ENCODE measurements around the gene MYBPC2. TPM values are rescaled to one million over a fixed set of nuclear protein-coding genes. Genes with fewer than 3 reads are reported as not detected.

The MYBPC2 gene
- total RNA-seq, 2 experiments from 2014 or later, result 0.08 TPM; not detected in 1

DNA sequence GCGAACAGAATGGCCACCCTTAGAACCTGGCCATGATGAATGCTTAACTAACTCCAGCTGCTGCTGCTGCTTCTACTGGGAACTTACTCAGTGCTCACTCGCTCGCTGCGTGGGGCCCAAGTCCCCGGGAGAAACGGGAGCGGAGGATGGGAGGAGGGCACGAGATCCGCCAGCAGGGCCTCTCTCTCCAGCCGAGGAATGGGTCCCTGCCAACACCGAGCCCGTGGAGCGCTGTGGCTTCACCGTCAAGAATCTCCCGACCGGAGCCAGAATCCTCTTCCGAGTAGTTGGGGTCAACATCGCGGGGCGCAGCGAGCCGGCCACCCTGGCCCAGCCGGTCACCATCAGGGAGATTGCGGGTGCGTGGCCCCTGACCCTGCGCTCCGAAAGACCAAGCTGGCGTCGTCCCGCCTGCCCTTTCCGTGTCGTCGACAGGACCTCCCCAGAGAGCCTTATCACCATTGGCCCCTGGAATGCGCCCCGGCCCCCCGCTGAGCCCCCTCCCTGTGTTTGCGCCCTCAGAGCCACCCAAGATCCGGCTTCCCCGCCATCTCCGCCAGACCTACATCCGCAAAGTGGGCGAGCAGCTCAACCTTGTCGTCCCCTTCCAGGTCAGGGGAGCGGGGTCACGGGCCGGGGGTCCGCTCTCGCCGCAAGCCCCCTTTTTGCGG lies 25.8 kb downstream of the MYBPC2 start:
- DNase-seq (peak in 1 of 14 experiments; percentile 14), ATAC-seq (ENCODE audit: poor library complexity) (no peak)
- Mint-ChIP-seq H3K27ac (no peak overlapping the region), H3K36me3 (ENCODE audit: low read depth) (no peaks in the 10 kb centered on the region), H3K9me3 (no peaks in the 10 kb centered on the region), H3K4me1 (ENCODE audit: low read depth) (no peaks in the 10 kb centered on the region), H3K4me3 (no peak overlapping the region), H3K27me3 (peaks cover 54% of the 10 kb centered on the region)
- POLR2A ChIA-PET, result no interaction called here
- Histone ChIP-seq H3K4me1 (ENCODE audit: insufficient read depth, low read length) (peaks cover 5% of the 10 kb centered on the region), H3K27ac (ENCODE audit: low read depth in 1 of 2, low read length in 2 of 2) (no peak overlapping the region), H3K9me3 (ENCODE audit: control insufficient read depth in 1 of 2, insufficient read depth in 1 of 2, low read length in 2 of 2) (no peaks in the 10 kb centered on the region), H3K36me3 (ENCODE audit: insufficient read depth, low read length) (no peaks in the 10 kb centered on the region), H3K27me3 (ENCODE audit: control insufficient read depth in 1 of 2, insufficient read depth in 2 of 2, low read length in 2 of 2) (peaks cover 7 to 19% of the 10 kb centered on the region in 2 experiments), H3K4me3 (ENCODE audit: low read length) (no peak overlapping the region)
- CTCF ChIA-PET, result no interaction called here
- intact Hi-C loops (cut with DNase I, micrococcal nuclease), result no loop called here
- TF ChIP-seq, protein P1, sequence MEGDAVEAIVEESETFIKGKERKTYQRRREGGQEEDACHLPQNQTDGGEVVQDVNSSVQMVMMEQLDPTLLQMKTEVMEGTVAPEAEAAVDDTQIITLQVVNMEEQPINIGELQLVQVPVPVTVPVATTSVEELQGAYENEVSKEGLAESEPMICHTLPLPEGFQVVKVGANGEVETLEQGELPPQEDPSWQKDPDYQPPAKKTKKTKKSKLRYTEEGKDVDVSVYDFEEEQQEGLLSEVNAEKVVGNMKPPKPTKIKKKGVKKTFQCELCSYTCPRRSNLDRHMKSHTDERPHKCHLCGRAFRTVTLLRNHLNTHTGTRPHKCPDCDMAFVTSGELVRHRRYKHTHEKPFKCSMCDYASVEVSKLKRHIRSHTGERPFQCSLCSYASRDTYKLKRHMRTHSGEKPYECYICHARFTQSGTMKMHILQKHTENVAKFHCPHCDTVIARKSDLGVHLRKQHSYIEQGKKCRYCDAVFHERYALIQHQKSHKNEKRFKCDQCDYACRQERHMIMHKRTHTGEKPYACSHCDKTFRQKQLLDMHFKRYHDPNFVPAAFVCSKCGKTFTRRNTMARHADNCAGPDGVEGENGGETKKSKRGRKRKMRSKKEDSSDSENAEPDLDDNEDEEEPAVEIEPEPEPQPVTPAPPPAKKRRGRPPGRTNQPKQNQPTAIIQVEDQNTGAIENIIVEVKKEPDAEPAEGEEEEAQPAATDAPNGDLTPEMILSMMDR (IDR thresholded peaks at IDR 0.05), result no peak

DNA sequence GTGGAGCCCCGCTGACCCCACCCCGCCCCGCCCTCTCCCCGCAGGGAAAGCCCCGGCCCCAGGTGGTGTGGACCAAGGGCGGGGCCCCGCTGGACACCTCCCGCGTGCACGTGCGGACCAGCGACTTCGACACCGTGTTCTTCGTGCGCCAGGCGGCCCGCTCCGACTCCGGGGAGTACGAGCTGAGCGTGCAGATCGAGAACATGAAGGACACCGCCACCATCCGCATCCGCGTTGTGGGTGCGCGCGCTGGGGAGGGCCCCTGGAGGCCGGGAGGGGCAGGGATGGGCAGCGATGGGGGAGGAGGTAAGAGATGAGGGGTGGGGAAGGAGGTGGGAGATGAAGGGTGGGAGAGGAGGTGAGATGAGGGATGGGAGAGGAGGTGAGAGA lies 26.4 kb downstream of the MYBPC2 start:
- Mint-ChIP-seq H3K36me3 (ENCODE audit: low read depth) (no peaks in the 10 kb centered on the region), H3K4me3 (no peak overlapping the region), H3K9me3 (no peaks in the 10 kb centered on the region), H3K27ac (no peak overlapping the region), H3K27me3 (peaks cover 54% of the 10 kb centered on the region), H3K4me1 (ENCODE audit: low read depth) (no peaks in the 10 kb centered on the region)
- H3K9me3 ChIP-seq (ENCODE audit: control insufficient read depth in 1 of 2, insufficient read depth in 1 of 2, low read length in 2 of 2), result no peaks in the 10 kb centered on the region
- H3K36me3 ChIP-seq (ENCODE audit: insufficient read depth, low read length), result no peaks in the 10 kb centered on the region
- H3K27me3 ChIP-seq (ENCODE audit: control insufficient read depth in 1 of 2, insufficient read depth in 2 of 2, low read length in 2 of 2), result peaks cover 7 to 19% of the 10 kb centered on the region in 2 experiments
- ATAC-seq (ENCODE audit: poor library complexity) (no peak), DNase-seq (no peak)
- H3K4me1 ChIP-seq (ENCODE audit: insufficient read depth, low read length), result peaks cover 5% of the 10 kb centered on the region
- H3K4me3 ChIP-seq (ENCODE audit: low read length), result no peak overlapping the region
- no peak overlapping the region for H3K27ac ChIP-seq (ENCODE audit: low read depth in 1 of 2, low read length in 2 of 2)
- POLR2A ChIA-PET, result no interaction called here
- CTCF ChIA-PET, result no interaction called here
- TF ChIP-seq, protein P1 (IDR thresholded peaks at IDR 0.05), result no peak
- intact Hi-C loops (cut with DNase I, micrococcal nuclease), result no loop called here

DNA sequence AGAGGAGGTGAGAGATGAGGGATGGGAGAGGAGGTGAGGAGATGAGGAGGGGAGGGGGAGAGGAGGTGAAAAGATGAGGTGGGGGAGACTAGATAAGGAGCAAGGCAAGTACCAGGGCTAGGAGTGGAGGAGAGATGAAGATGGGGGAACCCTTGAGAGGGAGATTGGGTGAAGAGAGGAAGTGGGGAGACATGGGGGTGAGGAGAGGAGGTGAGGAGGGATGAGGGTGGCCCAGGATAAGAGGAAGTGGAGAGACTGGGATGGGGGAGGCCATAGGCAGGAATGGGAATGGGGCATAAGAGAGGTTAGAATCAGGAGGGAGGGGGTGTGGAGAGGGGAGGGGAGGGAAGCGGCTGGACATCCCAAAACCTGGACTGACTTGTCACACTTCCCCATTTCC lies 26.9 kb downstream of the MYBPC2 start:
- H3K4me3 Mint-ChIP-seq, result no peak overlapping the region
- H3K4me3 ChIP-seq (ENCODE audit: low read length), result no peak overlapping the region
- ChIA-PET POLR2A (no interaction called here), CTCF (no interaction called here)
- H3K27ac Mint-ChIP-seq, result no peak overlapping the region
- H3K4me1 Mint-ChIP-seq (ENCODE audit: low read depth), result no peaks in the 10 kb centered on the region
- H3K27ac ChIP-seq (ENCODE audit: low read depth in 1 of 2, low read length in 2 of 2), result no peak overlapping the region
- no peaks in the 10 kb centered on the region for H3K9me3 ChIP-seq (ENCODE audit: control insufficient read depth in 1 of 2, insufficient read depth in 1 of 2, low read length in 2 of 2)
- no peaks in the 10 kb centered on the region for H3K9me3 Mint-ChIP-seq
- ATAC-seq (ENCODE audit: poor library complexity), result no peak
- peaks cover 7 to 19% of the 10 kb centered on the region in 2 experiments for H3K27me3 ChIP-seq (ENCODE audit: control insufficient read depth in 1 of 2, insufficient read depth in 2 of 2, low read length in 2 of 2)
- intact Hi-C loops (cut with DNase I, micrococcal nuclease), result no loop called here
- no peaks in the 10 kb centered on the region for H3K36me3 Mint-ChIP-seq (ENCODE audit: low read depth)
- TF ChIP-seq, protein P1 (IDR thresholded peaks at IDR 0.05), result no peak
- peaks cover 54% of the 10 kb centered on the region for H3K27me3 Mint-ChIP-seq
- no peaks in the 10 kb centered on the region for H3K36me3 ChIP-seq (ENCODE audit: insufficient read depth, low read length)
- peaks cover 5% of the 10 kb centered on the region for H3K4me1 ChIP-seq (ENCODE audit: insufficient read depth, low read length)
- DNase-seq, result no peak
